ENCODE results near the gene IRX4.

GRCh38 chr5:1842004-1842819 lies 40.5 kb downstream of the IRX4 start:
- TF ChIP-seq TOX (CRISPR knock-in tag; IDR thresholded peaks at IDR 0.05; ENCODE audit: borderline replicate concordance), result no peak
- no peak for TF ChIP-seq GLIS3 (CRISPR knock-in tag; IDR thresholded peaks at IDR 0.05)
- no peak for TF ChIP-seq CSDC2 (CRISPR knock-in tag; IDR thresholded peaks at IDR 0.05)
- no peak for TF ChIP-seq ZNF8 (CRISPR knock-in tag; IDR thresholded peaks at IDR 0.05)
- TF ChIP-seq ZFP3 (CRISPR knock-in tag; IDR thresholded peaks at IDR 0.05), result no peak
- TF ChIP-seq PATZ1 (CRISPR knock-in tag; IDR thresholded peaks at IDR 0.05; ENCODE audit: borderline replicate concordance), result no peak
